Neural crest cell (in vitro differentiated cells): ENCODE data around the gene COL5A1. TPM values are rescaled to one million over a fixed set of nuclear protein-coding genes. Genes with fewer than 3 reads are reported as not detected.

Experiments
- DNase-seq: peaks from one replicate; pipeline ENCODE4 v3.0.0; 2021; ENCODE audit warnings: low read depth, mixed read lengths, low spot score
- H3K27ac Mint-ChIP-seq: one replicate; pipeline ENCODE4 v1.8.0; 2021; ENCODE audit warnings: mild to moderate bottlenecking, mixed read lengths; ENCODE audit not compliant: unreplicated experiment
- H3K27me3 Mint-ChIP-seq: 2 replicates; pipeline ENCODE4 v1.8.0; 2021; ENCODE audit warnings: low read depth, mild to moderate bottlenecking, mixed read lengths
- H3K36me3 Mint-ChIP-seq: 2 replicates; pipeline ENCODE4 v1.8.0; 2021; ENCODE audit warnings: low read depth, mild to moderate bottlenecking, mixed read lengths
- H3K4me1 Mint-ChIP-seq: 2 replicates; pipeline ENCODE4 v1.8.0; 2021; ENCODE audit warnings: mixed read lengths
- H3K4me3 Mint-ChIP-seq: one replicate; pipeline ENCODE4 v1.8.0; 2021; ENCODE audit warnings: mild to moderate bottlenecking, mixed read lengths
- H3K9me3 Mint-ChIP-seq: 2 replicates; pipeline ENCODE4 v1.8.0; 2021; ENCODE audit warnings: mixed read lengths
- total RNA-seq: library from RNA; stranded (reverse); gene quantifications from 2 replicates; pipeline ENCODE4 v1.2.1, GENCODE V29; 2021
- TF ChIP-seq, protein P1 (sequence below): fragments of 200-600 bp; sonication (generic); conservative IDR thresholded peaks from 2 replicates; pipeline ENCODE4 v1.5.0; 2021; ENCODE audit warnings: antibody characterized with exemption, mild to moderate bottlenecking

Gene COL5A1
- total RNA-seq, 1 donor from 2014 or later = 19.4 TPM

DNA sequence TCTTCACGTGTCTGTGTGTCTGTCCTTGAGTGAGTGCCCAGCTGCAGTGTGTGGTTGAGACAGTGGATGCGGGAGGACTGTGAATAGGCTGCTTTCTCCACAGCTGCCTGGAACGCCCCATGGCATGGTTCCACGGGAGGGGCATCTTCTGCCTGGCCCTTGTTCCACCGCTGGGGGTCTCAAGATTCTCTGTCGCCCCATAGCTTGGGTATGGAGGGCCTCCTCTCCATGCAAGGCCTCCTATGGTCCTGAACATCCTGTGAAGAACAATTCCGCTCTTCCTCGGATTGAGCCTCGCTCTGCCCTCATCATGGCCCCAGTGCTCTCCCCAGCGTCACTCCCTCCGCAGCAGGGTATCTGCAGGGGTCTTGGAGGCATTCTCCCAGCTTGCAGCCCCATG is 36.1 kb downstream of the COL5A1 start:
- peaks cover 2% of the 10 kb centered on the region for H3K36me3 Mint-ChIP-seq
- peaks cover 28% of the 10 kb centered on the region for H3K4me1 Mint-ChIP-seq
- H3K27me3 Mint-ChIP-seq = peaks cover 20% of the 10 kb centered on the region
- no peak overlapping the region for H3K27ac Mint-ChIP-seq
- no peak for DNase-seq
- no peak overlapping the region for H3K4me3 Mint-ChIP-seq
- TF ChIP-seq, protein P1, sequence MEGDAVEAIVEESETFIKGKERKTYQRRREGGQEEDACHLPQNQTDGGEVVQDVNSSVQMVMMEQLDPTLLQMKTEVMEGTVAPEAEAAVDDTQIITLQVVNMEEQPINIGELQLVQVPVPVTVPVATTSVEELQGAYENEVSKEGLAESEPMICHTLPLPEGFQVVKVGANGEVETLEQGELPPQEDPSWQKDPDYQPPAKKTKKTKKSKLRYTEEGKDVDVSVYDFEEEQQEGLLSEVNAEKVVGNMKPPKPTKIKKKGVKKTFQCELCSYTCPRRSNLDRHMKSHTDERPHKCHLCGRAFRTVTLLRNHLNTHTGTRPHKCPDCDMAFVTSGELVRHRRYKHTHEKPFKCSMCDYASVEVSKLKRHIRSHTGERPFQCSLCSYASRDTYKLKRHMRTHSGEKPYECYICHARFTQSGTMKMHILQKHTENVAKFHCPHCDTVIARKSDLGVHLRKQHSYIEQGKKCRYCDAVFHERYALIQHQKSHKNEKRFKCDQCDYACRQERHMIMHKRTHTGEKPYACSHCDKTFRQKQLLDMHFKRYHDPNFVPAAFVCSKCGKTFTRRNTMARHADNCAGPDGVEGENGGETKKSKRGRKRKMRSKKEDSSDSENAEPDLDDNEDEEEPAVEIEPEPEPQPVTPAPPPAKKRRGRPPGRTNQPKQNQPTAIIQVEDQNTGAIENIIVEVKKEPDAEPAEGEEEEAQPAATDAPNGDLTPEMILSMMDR = no peak
- H3K9me3 Mint-ChIP-seq = peaks cover 6% of the 10 kb centered on the region

DNA sequence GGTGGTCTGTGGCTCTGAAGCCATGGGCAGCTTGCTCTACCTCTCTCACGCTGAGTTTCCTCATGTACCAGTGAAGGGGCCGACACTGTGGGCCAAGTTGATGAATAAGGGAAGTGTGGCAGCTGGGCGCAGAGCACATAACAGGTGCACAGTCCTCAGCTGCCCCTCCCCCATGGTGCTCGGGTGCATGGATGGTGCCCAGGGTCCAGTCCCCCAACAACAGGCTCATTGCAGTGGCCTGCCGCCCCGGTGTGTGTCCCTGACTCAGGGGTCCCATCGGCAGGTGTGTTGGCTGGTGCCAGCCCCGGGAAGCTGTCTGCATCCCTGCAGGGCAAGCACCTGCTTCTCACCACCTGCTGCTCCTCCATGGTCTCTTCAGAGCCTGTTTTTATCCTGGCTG is 36.6 kb downstream of the COL5A1 start:
- H3K4me3 Mint-ChIP-seq = no peak overlapping the region

DNA sequence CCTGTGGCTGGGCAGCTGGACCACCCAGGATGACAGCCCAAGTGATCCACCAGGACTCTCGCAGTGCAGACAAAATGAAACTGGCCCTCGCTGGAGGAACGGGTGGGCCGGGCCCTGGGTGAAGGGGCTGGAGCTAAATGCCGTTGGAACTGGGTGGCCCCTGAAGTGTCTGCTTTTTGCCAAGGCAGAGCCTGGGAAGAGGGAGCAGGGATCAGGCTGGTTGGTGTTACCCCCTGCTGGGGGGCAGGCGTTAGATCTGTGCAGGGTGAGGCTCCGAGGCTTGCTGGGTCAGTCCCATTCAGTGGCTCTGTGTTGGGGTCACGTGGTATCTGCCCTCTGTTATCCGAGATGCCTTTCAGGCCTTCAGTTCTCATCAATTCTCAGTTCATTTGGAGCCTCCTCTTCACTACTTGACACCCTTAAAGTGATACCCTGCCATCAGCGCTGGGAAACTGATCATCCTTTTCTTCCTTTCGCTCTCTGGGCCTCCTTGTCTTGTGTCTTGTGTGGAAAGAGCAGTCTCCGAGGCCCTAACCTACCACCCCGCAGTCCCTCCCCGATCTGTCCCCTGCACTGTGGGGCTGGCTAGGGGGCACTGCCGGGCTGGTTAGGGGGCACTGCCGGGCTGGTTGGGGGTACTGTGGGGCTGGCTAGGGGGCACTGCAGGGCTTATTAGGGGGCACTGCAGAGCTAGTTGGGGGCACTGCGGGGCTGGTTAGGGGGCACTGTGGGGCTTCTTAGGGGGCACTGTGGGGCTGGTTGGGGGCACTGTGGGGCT is 37.3 kb downstream of the COL5A1 start:
- TF ChIP-seq, protein P1 = no peak
- H3K27me3 Mint-ChIP-seq = peaks cover 20% of the 10 kb centered on the region
- H3K36me3 Mint-ChIP-seq = peaks cover 2% of the 10 kb centered on the region
- no peak for DNase-seq
- peaks cover 3% of the 10 kb centered on the region for H3K9me3 Mint-ChIP-seq
- no peak overlapping the region for H3K4me3 Mint-ChIP-seq
- no peak overlapping the region for H3K27ac Mint-ChIP-seq
- peaks cover 28% of the 10 kb centered on the region for H3K4me1 Mint-ChIP-seq

More for the DNA sequence above, 36.6 kb downstream of the COL5A1 start:
- peaks cover 20% of the 10 kb centered on the region for H3K27me3 Mint-ChIP-seq
- peaks cover 2% of the 10 kb centered on the region for H3K36me3 Mint-ChIP-seq
- no peak overlapping the region for H3K27ac Mint-ChIP-seq
- peaks cover 28% of the 10 kb centered on the region for H3K4me1 Mint-ChIP-seq
- no peak for DNase-seq
- peaks cover 3% of the 10 kb centered on the region for H3K9me3 Mint-ChIP-seq
- TF ChIP-seq, protein P1 = no peak

DNA sequence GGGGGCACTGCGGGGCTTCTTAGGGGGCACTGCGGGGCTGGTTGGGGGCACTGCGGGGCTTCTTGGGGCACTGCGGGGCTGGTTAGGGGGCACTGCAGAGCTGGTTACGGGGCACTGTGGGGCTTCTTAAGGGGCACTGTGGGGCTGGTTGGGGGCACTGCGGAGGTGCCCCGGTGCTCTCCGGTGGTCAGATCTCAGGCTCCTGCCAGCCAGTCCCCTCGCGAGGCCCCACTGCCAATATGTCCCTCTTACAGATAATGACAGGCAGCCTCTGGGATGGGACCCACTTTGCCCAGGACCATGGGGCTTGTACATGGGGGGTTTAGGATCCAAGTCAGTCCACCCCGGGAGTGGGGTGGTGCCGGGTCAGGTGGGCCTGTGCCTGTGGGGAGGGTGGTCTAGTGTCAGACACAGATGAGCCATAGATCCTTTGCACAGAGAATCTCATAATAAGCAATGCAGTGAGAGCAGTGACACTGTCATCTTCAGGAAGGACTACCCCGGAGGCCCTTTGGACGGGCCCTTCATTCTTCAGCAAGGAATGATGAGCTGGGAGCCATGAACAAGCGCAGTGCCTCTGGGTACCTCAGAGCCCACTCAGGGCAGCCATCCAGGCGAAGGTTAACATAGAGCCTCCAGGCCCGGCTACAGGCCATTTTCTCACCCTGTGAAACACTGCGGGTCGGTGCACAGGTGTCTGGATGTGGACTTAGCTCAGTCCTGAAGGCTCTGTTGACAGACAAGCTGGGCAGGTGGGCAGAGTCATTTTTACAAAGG is 38.2 kb downstream of the COL5A1 start:
- H3K4me3 Mint-ChIP-seq = no peak overlapping the region
- H3K36me3 Mint-ChIP-seq = no peaks in the 10 kb centered on the region
- H3K9me3 Mint-ChIP-seq = no peaks in the 10 kb centered on the region
- no peak for DNase-seq
- peaks cover 28% of the 10 kb centered on the region for H3K4me1 Mint-ChIP-seq
- no peak overlapping the region for H3K27ac Mint-ChIP-seq
- TF ChIP-seq, protein P1 = no peak
- peaks cover 20% of the 10 kb centered on the region for H3K27me3 Mint-ChIP-seq

DNA sequence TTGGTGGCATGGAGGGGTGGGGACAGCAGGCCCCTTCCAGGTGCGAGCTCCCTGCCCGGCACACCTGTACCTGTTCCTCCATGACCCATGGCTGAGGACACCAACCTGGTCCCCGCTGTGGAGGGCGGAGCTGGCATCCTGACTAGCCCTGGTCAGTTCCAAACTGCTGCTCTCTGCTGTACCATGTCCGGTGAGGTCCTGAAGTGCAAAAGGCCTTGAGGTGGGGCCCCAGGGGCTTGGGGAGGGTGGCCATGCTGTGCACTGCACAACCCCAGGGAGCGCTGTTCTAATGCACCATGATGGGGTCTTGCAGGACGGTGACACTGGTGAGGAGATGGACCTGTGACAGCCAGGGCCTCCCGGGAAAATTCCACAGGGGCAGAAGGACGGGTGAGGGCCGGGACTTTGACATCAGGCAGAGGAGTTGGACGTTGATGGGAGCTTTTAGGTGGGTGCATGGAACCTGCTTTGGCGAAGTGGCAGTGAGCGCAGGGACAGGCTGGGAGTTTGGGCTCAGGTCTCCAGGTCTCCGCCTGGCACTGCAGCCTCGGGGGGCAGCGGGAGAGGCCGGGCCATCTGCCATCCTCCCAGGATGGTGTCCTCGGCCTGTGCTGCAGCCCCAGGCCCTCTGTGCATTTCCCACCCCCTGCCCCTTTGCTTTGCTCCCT is 38.9 kb downstream of the COL5A1 start:
- TF ChIP-seq, protein P1 = no peak
- Mint-ChIP-seq H3K4me3 (no peak overlapping the region), H3K27me3 (peaks cover 20% of the 10 kb centered on the region), H3K9me3 (no peaks in the 10 kb centered on the region), H3K36me3 (no peaks in the 10 kb centered on the region), H3K27ac (no peak overlapping the region), H3K4me1 (peaks cover 28% of the 10 kb centered on the region)
- DNase-seq = no peak
